Body of pancreas (tissue), 4 donors: Measurements from ENCODE around the gene DLEC1. TPM values are rescaled to one million over a fixed set of nuclear protein-coding genes. Genes with fewer than 3 reads are reported as not detected.
A peak's percentile ranks its signal among the peaks of the same experiment; 100 is the strongest.

Source experiments
- ATAC-seq: fragments of 150-250 bp; one replicate; pipeline ENCODE4 v1.9.1; 2016
- DNase-seq, 4 donors: peaks; one replicate each; pipeline ENCODE4 v3.0.0-alpha.2; 2019
- H3K27ac ChIP-seq, 4 donors: fragments of 200-600 bp; sonication (generic); 1 replicate in 3 of 4; 2 replicates in 1 of 4; pipeline versions ENCODE4 v1.5.1 to v1.6.1; 2016 to 2019; ENCODE audit warnings: mild to moderate bottlenecking in 1 of 4, mixed read lengths in 1 of 4, moderate library complexity in 1 of 4
- H3K27me3 ChIP-seq, 2 donors: fragments of 200-600 bp; sonication (generic); one replicate each; pipeline ENCODE4 v1.6.0; 2016; ENCODE audit warnings: mild to moderate bottlenecking in 1 of 2
- H3K36me3 ChIP-seq, 2 donors: fragments of 200-600 bp; sonication (generic); replicated peaks in 1 of 2; 2 replicates each; pipeline ENCODE4 v1.5.1; 2016; ENCODE audit warnings: low read depth in 2 of 2; ENCODE audit not compliant: insufficient read depth in 1 of 2
- H3K4me1 ChIP-seq: fragments of 200-600 bp; sonication (generic); one replicate; pipeline ENCODE4 v1.6.0; 2016
- H3K4me3 ChIP-seq, 2 donors: fragments of 200-600 bp; sonication (generic); 1 replicate in 1 of 2; 2 replicates in 1 of 2; pipeline ENCODE4 v1.5.1; 2016 to 2019
- H3K9me3 ChIP-seq, 3 donors: fragments of 200-600 bp; sonication (generic); 1 replicate in 2 of 3; 2 replicates in 1 of 3; pipeline ENCODE4 v1.5.1; 2016
- POLR2A ChIP-seq, 3 donors: fragments of 450-650 bp; IDR thresholded peaks; one replicate each; pipeline ENCODE4 v1.6.1; 2016; ENCODE audit warnings: antibody characterized with exemption in 3 of 3, mild to moderate bottlenecking in 2 of 3
- WGBS, 2 donors: methylation state at CpG; one replicate each; pipeline ENCODE4 v1.1.5; 2017; 5-methylcytosine and 5-hydroxymethylcytosine counted together
- intact Hi-C: fragments of 100-400 bp; cut with DNase I; formaldehyde crosslinking; loops from one replicate; pipeline ENCODE4 v1.15.1; 2023
- total RNA-seq, 2 donors: library from RNA; depleted of rRNA; stranded (reverse); fragments of >200 nt; gene quantifications; one replicate each; pipeline ENCODE4 v1.1.0, GENCODE V29; 2016
- TF ChIP-seq, protein P1 (sequence below), 7 experiments: fragments of 450-650 bp in 4 of 7; fragments of 200-600 bp in 3 of 7; sonication (generic) in 3 of 7; IDR thresholded peaks; one replicate each; pipeline ENCODE4 v1.5.1; 2016 to 2019; ENCODE audit warnings: antibody characterized with exemption in 7 of 7

Gene DLEC1
- total RNA-seq, 2 donors from 2014 or later = 0.78 to 1.3 TPM

DNA sequence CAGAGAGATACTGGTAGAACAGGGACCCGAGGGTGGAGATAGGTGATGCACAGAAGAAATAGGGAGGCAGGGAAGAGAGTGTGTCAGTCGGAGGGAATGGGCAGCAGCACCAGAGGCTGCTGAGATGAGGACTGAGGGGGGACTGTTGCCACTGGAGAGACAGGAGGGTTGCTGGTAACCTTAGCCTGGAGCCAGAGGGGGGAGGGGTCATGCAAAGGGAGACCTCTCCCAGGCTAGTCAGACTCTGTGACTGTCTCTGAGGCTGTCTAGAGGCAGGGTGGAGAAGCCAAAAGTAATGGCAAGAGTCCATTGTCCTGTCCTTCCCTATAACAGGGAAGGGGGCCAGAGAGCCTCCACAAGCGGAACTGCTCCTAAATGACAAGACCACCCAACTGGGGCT is 2.1 kb upstream of the DLEC1 start:
- no peak overlapping the region for H3K4me3 ChIP-seq
- no peaks in the 10 kb centered on the region for H3K36me3 ChIP-seq
- DNase-seq (no peak), ATAC-seq (no peak)
- no peaks in the 10 kb centered on the region for H3K9me3 ChIP-seq
- peaks cover 0 to 7% of the 10 kb centered on the region in 2 donors for H3K27me3 ChIP-seq
- intact Hi-C loops = no loop called here
- 75 to 86% methylated on average over 3 of the region's 3 CpGs for WGBS, 2 donors
- no peak overlapping the region for H3K27ac ChIP-seq
- TF ChIP-seq POLR2A (IDR thresholded peaks at IDR 0.05) = no peak
- TF ChIP-seq, protein P1, sequence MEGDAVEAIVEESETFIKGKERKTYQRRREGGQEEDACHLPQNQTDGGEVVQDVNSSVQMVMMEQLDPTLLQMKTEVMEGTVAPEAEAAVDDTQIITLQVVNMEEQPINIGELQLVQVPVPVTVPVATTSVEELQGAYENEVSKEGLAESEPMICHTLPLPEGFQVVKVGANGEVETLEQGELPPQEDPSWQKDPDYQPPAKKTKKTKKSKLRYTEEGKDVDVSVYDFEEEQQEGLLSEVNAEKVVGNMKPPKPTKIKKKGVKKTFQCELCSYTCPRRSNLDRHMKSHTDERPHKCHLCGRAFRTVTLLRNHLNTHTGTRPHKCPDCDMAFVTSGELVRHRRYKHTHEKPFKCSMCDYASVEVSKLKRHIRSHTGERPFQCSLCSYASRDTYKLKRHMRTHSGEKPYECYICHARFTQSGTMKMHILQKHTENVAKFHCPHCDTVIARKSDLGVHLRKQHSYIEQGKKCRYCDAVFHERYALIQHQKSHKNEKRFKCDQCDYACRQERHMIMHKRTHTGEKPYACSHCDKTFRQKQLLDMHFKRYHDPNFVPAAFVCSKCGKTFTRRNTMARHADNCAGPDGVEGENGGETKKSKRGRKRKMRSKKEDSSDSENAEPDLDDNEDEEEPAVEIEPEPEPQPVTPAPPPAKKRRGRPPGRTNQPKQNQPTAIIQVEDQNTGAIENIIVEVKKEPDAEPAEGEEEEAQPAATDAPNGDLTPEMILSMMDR (IDR thresholded peaks at IDR 0.05) = no peak
- H3K4me1 ChIP-seq = peaks cover 9% of the 10 kb centered on the region

DNA sequence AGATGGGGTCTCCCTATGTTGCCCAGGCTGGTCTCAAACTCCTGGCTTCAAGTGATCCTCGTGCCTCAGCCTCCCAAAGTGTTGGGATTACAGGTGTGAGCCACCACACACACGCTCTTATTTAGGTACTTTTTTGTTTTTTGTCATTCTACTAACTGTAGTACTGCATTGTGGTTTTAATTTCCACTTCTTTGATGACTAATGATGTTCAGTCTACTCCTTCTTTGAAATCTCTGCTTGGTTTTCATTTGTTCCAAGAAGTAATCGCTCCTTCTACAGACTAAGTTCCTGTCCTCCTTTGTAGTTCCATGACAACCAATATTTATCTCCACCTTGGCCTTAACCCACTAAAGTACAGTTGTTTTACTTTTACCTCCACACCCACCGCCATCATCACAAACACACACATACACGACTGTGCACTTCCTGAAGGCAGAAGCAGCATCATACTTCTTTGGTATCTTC is 529 bp upstream of the DLEC1 start:
- DNase-seq (no peak), ATAC-seq (no peak)
- peaks cover 9% of the 10 kb centered on the region for H3K4me1 ChIP-seq
- intact Hi-C loops = no loop called here
- H3K27ac ChIP-seq = no peak overlapping the region
- peaks cover 0 to 7% of the 10 kb centered on the region in 2 donors for H3K27me3 ChIP-seq
- no peaks in the 10 kb centered on the region for H3K9me3 ChIP-seq
- WGBS, 2 donors = 76 to 77% methylated on average over 5 of the region's 5 CpGs
- H3K4me3 ChIP-seq = no peak overlapping the region
- H3K36me3 ChIP-seq = no peaks in the 10 kb centered on the region
- TF ChIP-seq, protein P1 (IDR thresholded peaks at IDR 0.05) = no peak
- TF ChIP-seq POLR2A (IDR thresholded peaks at IDR 0.05) = no peak

DNA sequence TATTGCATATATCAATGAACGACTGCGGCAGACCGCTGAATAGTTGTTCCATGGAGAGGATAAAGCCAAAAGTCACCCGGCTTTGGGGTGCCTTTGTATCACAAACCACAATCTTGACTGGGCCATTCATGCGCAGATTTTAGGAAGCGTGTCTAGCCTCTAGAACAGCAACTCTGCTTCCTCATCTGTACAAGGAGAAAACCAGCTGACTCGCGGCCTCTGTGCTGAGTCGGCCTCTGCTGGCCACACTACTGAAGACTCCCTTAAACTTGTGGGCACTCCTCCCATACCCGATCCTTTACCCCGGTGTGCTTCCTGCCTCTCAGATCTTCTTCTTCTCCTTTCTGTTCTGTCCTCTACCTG is 872 bp downstream of the DLEC1 start:
- no peaks in the 10 kb centered on the region for H3K9me3 ChIP-seq
- WGBS, 2 donors = 41 to 42% methylated on average over 11 of the region's 11 CpGs
- ATAC-seq (peak; percentile 62), DNase-seq (peak in 3 of 4 donors; percentile 46 to 65 (median 64))
- H3K4me3 ChIP-seq = no peak overlapping the region
- H3K4me1 ChIP-seq = peaks cover 9% of the 10 kb centered on the region
- H3K27me3 ChIP-seq = peaks cover 0 to 7% of the 10 kb centered on the region in 2 donors
- no peak for TF ChIP-seq POLR2A (IDR thresholded peaks at IDR 0.05)
- TF ChIP-seq, protein P1 (IDR thresholded peaks at IDR 0.05) = peak in 4 of 7 experiments; percentile 11 to 39 (median 16)
- no peaks in the 10 kb centered on the region for H3K36me3 ChIP-seq
- peak overlapping the region in 1 of 4 donors; percentile 4 for H3K27ac ChIP-seq
- intact Hi-C loops = no loop called here

DNA sequence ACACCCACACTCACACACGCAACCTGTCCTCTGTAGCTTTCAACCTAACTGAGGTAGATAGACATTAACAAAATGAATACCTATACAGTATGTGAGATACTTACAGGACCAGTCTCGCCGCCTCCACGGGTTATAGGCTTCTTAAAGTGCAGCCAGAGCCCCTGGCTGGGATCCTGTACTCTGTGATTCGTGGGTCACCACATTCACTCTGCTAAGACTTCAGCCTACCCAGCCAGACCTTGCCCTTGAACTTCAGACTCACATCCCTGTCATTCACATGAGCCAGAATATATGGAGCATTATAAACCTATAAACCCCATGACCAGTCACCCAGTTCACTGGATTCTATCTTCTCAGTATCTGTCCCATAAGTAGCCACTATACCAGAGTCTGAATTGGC is 1.4 kb downstream of the DLEC1 start:
- TF ChIP-seq, protein P1 (IDR thresholded peaks at IDR 0.05) = no peak
- TF ChIP-seq POLR2A (IDR thresholded peaks at IDR 0.05) = no peak
- H3K36me3 ChIP-seq = no peaks in the 10 kb centered on the region
- peaks cover 0 to 7% of the 10 kb centered on the region in 2 donors for H3K27me3 ChIP-seq
- peaks cover 9% of the 10 kb centered on the region for H3K4me1 ChIP-seq
- 90 to 91% methylated on average over 5 of the region's 5 CpGs for WGBS, 2 donors
- ATAC-seq (no peak), DNase-seq (no peak)
- H3K4me3 ChIP-seq = no peak overlapping the region
- intact Hi-C loops = no loop called here
- H3K9me3 ChIP-seq = no peaks in the 10 kb centered on the region
- no peak overlapping the region for H3K27ac ChIP-seq

DNA sequence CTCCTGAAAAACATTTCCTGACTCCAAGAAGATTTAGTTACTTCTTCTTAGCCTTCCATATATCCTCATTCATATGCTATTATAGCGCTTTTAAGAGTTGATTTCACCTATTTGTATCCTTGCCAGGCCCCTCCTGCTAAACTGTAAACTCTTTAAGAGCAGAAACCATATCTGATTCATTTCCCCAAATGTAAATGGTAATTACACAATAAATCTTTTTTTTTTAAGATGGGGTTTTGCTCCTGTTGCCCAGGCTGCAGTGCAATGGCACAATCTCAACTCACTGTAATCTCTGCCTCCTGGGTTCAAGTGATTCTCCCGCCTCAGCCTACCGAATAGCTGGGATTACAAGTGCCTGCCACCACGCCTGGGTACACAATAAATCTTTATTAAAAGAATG is 4.5 kb downstream of the DLEC1 start:
- TF ChIP-seq, protein P1 (IDR thresholded peaks at IDR 0.05) = no peak
- no peak for TF ChIP-seq POLR2A (IDR thresholded peaks at IDR 0.05)
- H3K27ac ChIP-seq = no peak overlapping the region
- ATAC-seq (no peak), DNase-seq (no peak)
- WGBS, 2 donors = 88 to 94% methylated on average over 4 of the region's 4 CpGs
- no peak overlapping the region for H3K4me3 ChIP-seq
- intact Hi-C loops = no loop called here
- peaks cover 0 to 7% of the 10 kb centered on the region in 2 donors for H3K27me3 ChIP-seq
- no peaks in the 10 kb centered on the region for H3K9me3 ChIP-seq
- no peaks in the 10 kb centered on the region for H3K36me3 ChIP-seq
- peaks cover 9% of the 10 kb centered on the region for H3K4me1 ChIP-seq
